Measurements from ENCODE around the gene PRKAB2. TPM values are rescaled to one million over a fixed set of nuclear protein-coding genes. Genes with fewer than 3 reads are reported as not detected.
A peak's percentile ranks its signal among the peaks of the same experiment; 100 is the strongest.

PRKAB2 gene
- total and polyA plus RNA-seq, 2 of the 13 experiments (the other 11 are each of a cell fraction or from before 2014, with no cell fraction given): 44.0 to 118 TPM

DNA sequence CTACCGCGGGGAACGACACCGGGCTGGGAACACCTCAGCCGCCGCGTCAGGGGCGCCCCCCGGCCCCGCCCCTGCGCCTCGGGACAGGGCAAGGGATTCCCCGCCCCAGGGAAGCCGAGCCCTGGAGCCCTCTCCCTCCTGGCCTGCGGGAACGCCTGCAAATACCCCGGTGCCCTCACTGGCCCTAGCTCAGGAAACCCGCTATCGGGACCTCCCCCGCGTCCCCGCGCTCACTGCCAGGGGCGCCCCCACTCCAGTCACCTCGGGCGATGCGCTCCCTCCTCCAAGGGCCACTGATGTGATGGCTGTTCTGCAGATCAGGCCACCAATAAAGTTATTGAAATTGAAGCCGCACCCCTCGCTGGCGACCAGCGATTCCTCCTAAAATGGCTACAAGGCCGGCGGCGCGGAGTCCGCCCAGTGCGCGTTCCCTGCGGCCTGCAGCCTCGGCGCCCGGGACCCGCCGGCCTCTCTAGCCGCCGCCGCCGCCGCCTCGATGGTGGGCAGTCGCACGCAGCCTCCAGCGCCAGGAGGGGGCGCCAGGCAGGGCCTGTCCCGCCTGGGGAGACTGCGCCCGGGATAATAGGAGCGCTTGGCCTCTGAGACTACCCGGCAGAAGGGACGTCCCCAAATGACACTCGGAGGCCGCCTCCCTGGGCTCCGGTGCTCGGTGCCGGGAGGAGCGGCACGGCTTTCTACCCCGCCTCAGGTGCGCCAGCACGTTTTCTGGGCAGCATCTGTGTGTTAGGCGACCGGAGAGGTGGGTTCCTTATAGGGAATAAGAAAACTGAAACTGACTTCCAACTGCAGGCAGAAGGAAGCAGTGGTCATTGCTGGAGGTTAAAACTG, at the start of gene PRKAB2 (continued):
- TF ChIP-seq PREB (CRISPR knock-in tag; IDR thresholded peaks at IDR 0.05): no peak
- TF ChIP-seq ZNF253 (CRISPR knock-in tag; IDR thresholded peaks at IDR 0.05; ENCODE audit: borderline replicate concordance): no peak
- TF ChIP-seq ZNF101 (CRISPR knock-in tag; IDR thresholded peaks at IDR 0.05; ENCODE audit: borderline replicate concordance, low read depth): no peak
- TF ChIP-seq THYN1 (CRISPR knock-in tag; IDR thresholded peaks at IDR 0.05; ENCODE audit: borderline replicate concordance, low read depth): no peak
- TF ChIP-seq IKZF1 (IDR thresholded peaks at IDR 0.05): no peak
- TF ChIP-seq DNMT3B (CRISPR knock-in tag; conservative IDR thresholded peaks at IDR 0.05): no peak
- TF ChIP-seq ELF3 (CRISPR knock-in tag; IDR thresholded peaks at IDR 0.05): peak; percentile 85
- no peak for TF ChIP-seq ZNF550 (CRISPR knock-in tag; IDR thresholded peaks at IDR 0.05; ENCODE audit: borderline replicate concordance)
- TF ChIP-seq, protein P1, sequence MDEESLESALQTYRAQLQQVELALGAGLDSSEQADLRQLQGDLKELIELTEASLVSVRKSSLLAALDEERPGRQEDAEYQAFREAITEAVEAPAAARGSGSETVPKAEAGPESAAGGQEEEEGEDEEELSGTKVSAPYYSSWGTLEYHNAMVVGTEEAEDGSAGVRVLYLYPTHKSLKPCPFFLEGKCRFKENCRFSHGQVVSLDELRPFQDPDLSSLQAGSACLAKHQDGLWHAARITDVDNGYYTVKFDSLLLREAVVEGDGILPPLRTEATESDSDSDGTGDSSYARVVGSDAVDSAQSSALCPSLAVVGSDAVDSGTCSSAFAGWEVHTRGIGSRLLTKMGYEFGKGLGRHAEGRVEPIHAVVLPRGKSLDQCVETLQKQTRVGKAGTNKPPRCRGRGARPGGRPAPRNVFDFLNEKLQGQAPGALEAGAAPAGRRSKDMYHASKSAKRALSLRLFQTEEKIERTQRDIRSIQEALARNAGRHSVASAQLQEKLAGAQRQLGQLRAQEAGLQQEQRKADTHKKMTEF (CRISPR knock-in tag; IDR thresholded peaks at IDR 0.05): peak; percentile 97
- TF ChIP-seq NFE2 (CRISPR knock-in tag; IDR thresholded peaks at IDR 0.05): 0 out of 2 replicates have a peak, but pooled peaks have one; percentile 13
- TF ChIP-seq, protein P2, sequence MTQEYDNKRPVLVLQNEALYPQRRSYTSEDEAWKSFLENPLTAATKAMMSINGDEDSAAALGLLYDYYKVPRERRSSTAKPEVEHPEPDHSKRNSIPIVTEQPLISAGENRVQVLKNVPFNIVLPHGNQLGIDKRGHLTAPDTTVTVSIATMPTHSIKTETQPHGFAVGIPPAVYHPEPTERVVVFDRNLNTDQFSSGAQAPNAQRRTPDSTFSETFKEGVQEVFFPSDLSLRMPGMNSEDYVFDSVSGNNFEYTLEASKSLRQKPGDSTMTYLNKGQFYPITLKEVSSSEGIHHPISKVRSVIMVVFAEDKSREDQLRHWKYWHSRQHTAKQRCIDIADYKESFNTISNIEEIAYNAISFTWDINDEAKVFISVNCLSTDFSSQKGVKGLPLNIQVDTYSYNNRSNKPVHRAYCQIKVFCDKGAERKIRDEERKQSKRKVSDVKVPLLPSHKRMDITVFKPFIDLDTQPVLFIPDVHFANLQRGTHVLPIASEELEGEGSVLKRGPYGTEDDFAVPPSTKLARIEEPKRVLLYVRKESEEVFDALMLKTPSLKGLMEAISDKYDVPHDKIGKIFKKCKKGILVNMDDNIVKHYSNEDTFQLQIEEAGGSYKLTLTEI (CRISPR knock-in tag; conservative IDR thresholded peaks at IDR 0.05): no peak
- no peak for TF ChIP-seq SUZ12 (IDR thresholded peaks at IDR 0.05; ENCODE audit: low read depth, low read length)
- peak; percentile 87; the same call in 1 of the 2 replicates for TF ChIP-seq THRA (CRISPR knock-in tag; IDR thresholded peaks at IDR 0.05; ENCODE audit: borderline replicate concordance)
- TF ChIP-seq TMF1 (CRISPR knock-in tag; IDR thresholded peaks at IDR 0.05; ENCODE audit: low read depth): no peak; the same call in 1 of the 2 replicates
- no peak; the same call in 1 of the 2 replicates for TF ChIP-seq ZNF704 (CRISPR knock-in tag; IDR thresholded peaks at IDR 0.05; ENCODE audit: borderline replicate concordance)
- no peak for TF ChIP-seq ZNF281 (CRISPR knock-in tag; IDR thresholded peaks at IDR 0.05; ENCODE audit: borderline replicate concordance)
- no peak; the same call in 1 of the 2 replicates for TF ChIP-seq ZNF451 (CRISPR knock-in tag; IDR thresholded peaks at IDR 0.05)
- TF ChIP-seq KDM4B (CRISPR knock-in tag; IDR thresholded peaks at IDR 0.05): no peak; the same call in 1 of the 2 replicates
- no peak for TF ChIP-seq KLF15 (CRISPR knock-in tag; IDR thresholded peaks at IDR 0.05; ENCODE audit: borderline replicate concordance)
